SK-N-SH (cell line): ENCODE measurements around the gene DDX21.

ENCODE experiments used
- GATA2 ChIP-seq: sonication (generic); formaldehyde crosslinking; IDR thresholded peaks from 2 replicates; pipeline ENCODE4 v1.5.0; 2020; ENCODE audit warnings: mild to moderate bottlenecking, missing genetic modification reagents
- MAX ChIP-seq: IDR thresholded peaks from 2 replicates; pipeline ENCODE4 v1.4.0; 2012; ENCODE audit warnings: low read depth
- ZBTB33 ChIP-seq: IDR thresholded peaks from 2 replicates; pipeline ENCODE4 v1.4.0; 2012; ENCODE audit warnings: low read depth, borderline replicate concordance

DNA sequence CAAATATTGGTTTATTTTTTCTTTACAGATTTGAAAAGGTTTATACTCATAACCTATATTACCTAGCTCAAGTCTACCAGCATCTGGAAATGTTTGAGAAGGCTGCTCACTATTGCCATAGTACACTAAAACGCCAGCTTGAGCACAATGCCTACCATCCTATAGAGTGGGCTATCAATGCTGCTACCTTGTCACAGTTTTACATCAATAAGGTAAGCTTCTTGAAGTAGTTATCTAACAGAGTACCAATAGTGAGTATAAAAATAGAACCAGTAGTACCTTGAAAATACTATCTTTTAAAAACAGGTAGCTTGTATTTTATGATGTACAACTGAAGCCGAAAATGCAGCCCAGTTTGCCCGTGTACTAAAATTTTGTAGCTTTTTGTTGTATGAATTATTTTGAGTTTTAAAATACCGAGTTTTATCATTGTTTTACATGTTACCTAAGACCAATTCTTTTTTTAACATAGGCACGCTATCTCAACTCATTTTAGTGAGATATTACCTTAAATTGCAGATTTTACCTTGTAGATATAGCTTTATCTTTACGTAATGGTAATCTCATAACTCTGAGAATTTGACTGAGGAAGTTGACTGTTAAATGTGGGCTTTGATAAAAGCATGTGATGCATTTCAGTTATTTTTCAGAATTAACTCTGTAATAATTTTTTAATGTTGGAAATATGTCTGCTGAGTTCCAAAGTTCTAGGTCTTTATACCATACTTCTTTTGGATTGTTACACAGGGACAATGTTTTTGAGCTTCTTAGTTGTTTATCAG lies 49.9 kb downstream of the DDX21 start:
- TF ChIP-seq ZBTB33 (no peak), MAX (no peak), GATA2 (CRISPR knock-in tag) (no peak)
